A549 (cell line): ENCODE data around the gene CMBL. TPM values are rescaled to one million over a fixed set of nuclear protein-coding genes. Genes with fewer than 3 reads are reported as not detected.

ENCODE experiments used
- ATAC-seq, 2 experiments: fragments of 200-7000 bp in 1 of 2; fragments of >200 bp in 1 of 2; cut with Nextera tagmentation in 1 of 2; cut with Tn5 transposase in 1 of 2; 3 replicates each; pipeline versions ENCODE4 v1.8.0 to v1.9.1; 2018 to 2020; ENCODE audit warnings: mild to moderate bottlenecking in 1 of 2, moderate library complexity in 1 of 2
- CTCF ChIA-PET: fragments of 300-600 bp; sonication (Branson Sonifier 250); formaldehyde crosslinking; extraction: SDS; loops from one replicate; lab custom pipeline; 2021; ENCODE audit warnings: antibody characterized with exemption, inconsistent platforms; lab: Yijun Ruan, JAX
- POLR2A ChIA-PET: fragments of 350-600 bp; formaldehyde crosslinking; extraction: SDS; loops from one replicate; lab custom pipeline; 2021; ENCODE audit warnings: antibody characterized with exemption, inconsistent platforms; lab: Yijun Ruan, JAX
- DNase-seq, 2 experiments: peaks; one replicate each; pipeline versions ENCODE4 v3.0.0 to v3.0.0-alpha.2; 2011 to 2016; ENCODE audit warnings: low read depth in 1 of 2, low spot score in 1 of 2
- FAIRE-seq: peaks from 2 replicates; lab custom pipeline; 2011; peaks lifted over from hg19 to GRCh38; lab: Jason Lieb, UNC
- H3K27ac ChIP-seq, 2 experiments: fragments of >200 bp; sonication (Bioruptor Twin); formaldehyde crosslinking; 3 replicates each; pipeline ENCODE4 v1.5.1; 2016 to 2017
- H3K4me1 ChIP-seq: fragments of >200 bp; sonication (Bioruptor Twin); formaldehyde crosslinking; 3 replicates; pipeline ENCODE4 v1.6.1; 2016
- H3K4me2 ChIP-seq: fragments of >200 bp; sonication (Bioruptor Twin); formaldehyde crosslinking; 3 replicates; pipeline ENCODE4 v1.6.1; 2016
- H3K4me3 ChIP-seq: fragments of >200 bp; sonication (Bioruptor Twin); formaldehyde crosslinking; 3 replicates; pipeline ENCODE4 v1.5.1; 2016
- H3K9me3 ChIP-seq: fragments of >200 bp; sonication (Bioruptor Twin); formaldehyde crosslinking; 3 replicates; pipeline ENCODE4 v1.6.1; 2016
- CEBPB ChIP-seq, 2 experiments: fragments of >200 bp in 1 of 2; sonication (Bioruptor Twin) in 1 of 2; formaldehyde crosslinking in 1 of 2; IDR thresholded peaks; 2 replicates each; pipeline ENCODE4 v1.6.1; 2012 to 2016
- HDAC2 ChIP-seq: fragments of 200-600 bp; sonication (generic); IDR thresholded peaks from 2 replicates; pipeline ENCODE4 v1.6.1; 2016
- HOXA7 ChIP-seq: fragments of 250-450 bp; sonication (Bioruptor Pico); IDR thresholded peaks from 2 replicates; pipeline ENCODE4 v1.5.0; 2020; ENCODE audit warnings: mild to moderate bottlenecking, moderate library complexity
- HOXB13 ChIP-seq: fragments of 250-450 bp; sonication (Bioruptor Pico); IDR thresholded peaks from 2 replicates; pipeline ENCODE4 v1.5.0; 2020; ENCODE audit warnings: low read depth, mild to moderate bottlenecking, moderate library complexity
- JUNB ChIP-seq: fragments of >200 bp; sonication (Bioruptor Twin); formaldehyde crosslinking; IDR thresholded peaks from 2 replicates; pipeline ENCODE4 v1.6.1; 2016
- SMC3 ChIP-seq: fragments of >200 bp; sonication (Bioruptor Twin); formaldehyde crosslinking; IDR thresholded peaks from 3 replicates; pipeline ENCODE4 v1.6.1; 2018; ENCODE audit warnings: inconsistent platforms
- ZNF302 ChIP-seq: fragments of 250-450 bp; sonication (Bioruptor Pico); IDR thresholded peaks from 2 replicates; pipeline ENCODE4 v1.9.0; 2021; ENCODE audit warnings: inconsistent platforms, mild to moderate bottlenecking, moderate library complexity
- ZSCAN20 ChIP-seq: fragments of 250-450 bp; sonication (Bioruptor Pico); IDR thresholded peaks from 2 replicates; pipeline ENCODE4 v1.8.0; 2022; ENCODE audit warnings: mild to moderate bottlenecking, moderate library complexity
- WGBS: methylation state at CpG from one replicate; pipeline ENCODE4 v1.1.6; 2017; ENCODE audit errors: missing lambda C conversion rate; 5-methylcytosine and 5-hydroxymethylcytosine counted together
- polyA plus RNA-seq, 4 experiments: library from polyadenylated mRNA; depleted of rRNA in 3 of 4; stranded (reverse); fragments of >200 nt; fragmentation: RNase III in 1 of 4; extraction: RNeasy Plus Mini Kit Qiagen cat#74134 plus additional on column Dnase treatment in 1 of 4; gene quantifications; 2 replicates in 3 of 4; 3 replicates in 1 of 4; pipeline ENCODE4 v1.2.3, GENCODE V29; 2011 to 2017
- TF ChIP-seq, protein P1 (sequence below): fragments of >200 bp; sonication (Bioruptor Twin); formaldehyde crosslinking; IDR thresholded peaks from 3 replicates; pipeline ENCODE4 v1.5.1; 2016
- TF ChIP-seq, protein P2 (sequence below): fragments of >200 bp; sonication (Bioruptor Twin); formaldehyde crosslinking; IDR thresholded peaks from 2 replicates; pipeline ENCODE4 v1.6.1; 2016
- TF ChIP-seq, protein P3 (sequence below): fragments of 150-350 bp; IDR thresholded peaks from 2 replicates; pipeline ENCODE4 v1.6.1; 2014; ENCODE audit warnings: low read depth, mild to moderate bottlenecking, low read length
- TF ChIP-seq, protein P4 (sequence below): fragments of 450-650 bp; IDR thresholded peaks from 2 replicates; pipeline ENCODE4 v1.6.1; 2014; ENCODE audit warnings: antibody characterized with exemption
- TF ChIP-seq, protein P5 (sequence below): fragments of >200 bp; sonication (Bioruptor Twin); formaldehyde crosslinking; IDR thresholded peaks from 3 replicates; pipeline ENCODE4 v1.6.1; 2016

The CMBL gene
- polyA plus RNA-seq, 2 of the 4 experiments (the other 2 are of a cell fraction), result 23.5 to 32.6 TPM

DNA sequence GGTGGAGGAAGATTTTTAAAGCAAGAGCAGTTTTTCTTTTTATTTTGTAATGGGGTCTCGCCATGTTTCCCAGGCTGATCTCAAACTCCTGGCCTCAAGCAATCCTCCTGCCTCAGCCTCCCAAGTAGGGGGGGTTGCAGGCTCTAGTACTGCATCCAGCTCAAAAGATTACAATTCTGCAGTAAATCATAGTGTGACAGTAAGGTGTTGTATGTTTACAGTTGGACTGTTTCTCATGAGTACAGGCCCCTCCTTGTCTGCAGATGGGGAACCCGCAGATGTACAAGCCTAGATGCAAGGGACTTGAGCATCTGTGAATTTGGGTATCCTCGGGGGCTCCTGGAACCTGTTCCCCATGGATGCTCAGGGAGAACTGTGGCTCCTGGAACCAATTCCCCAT lies 54.3 kb downstream of the CMBL start (continued):
- TF ChIP-seq, protein P1, sequence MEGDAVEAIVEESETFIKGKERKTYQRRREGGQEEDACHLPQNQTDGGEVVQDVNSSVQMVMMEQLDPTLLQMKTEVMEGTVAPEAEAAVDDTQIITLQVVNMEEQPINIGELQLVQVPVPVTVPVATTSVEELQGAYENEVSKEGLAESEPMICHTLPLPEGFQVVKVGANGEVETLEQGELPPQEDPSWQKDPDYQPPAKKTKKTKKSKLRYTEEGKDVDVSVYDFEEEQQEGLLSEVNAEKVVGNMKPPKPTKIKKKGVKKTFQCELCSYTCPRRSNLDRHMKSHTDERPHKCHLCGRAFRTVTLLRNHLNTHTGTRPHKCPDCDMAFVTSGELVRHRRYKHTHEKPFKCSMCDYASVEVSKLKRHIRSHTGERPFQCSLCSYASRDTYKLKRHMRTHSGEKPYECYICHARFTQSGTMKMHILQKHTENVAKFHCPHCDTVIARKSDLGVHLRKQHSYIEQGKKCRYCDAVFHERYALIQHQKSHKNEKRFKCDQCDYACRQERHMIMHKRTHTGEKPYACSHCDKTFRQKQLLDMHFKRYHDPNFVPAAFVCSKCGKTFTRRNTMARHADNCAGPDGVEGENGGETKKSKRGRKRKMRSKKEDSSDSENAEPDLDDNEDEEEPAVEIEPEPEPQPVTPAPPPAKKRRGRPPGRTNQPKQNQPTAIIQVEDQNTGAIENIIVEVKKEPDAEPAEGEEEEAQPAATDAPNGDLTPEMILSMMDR, result no peak
- TF ChIP-seq, protein P2, sequence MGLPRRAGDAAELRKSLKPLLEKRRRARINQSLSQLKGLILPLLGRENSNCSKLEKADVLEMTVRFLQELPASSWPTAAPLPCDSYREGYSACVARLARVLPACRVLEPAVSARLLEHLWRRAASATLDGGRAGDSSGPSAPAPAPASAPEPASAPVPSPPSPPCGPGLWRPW, result no peak
- no peak for TF ChIP-seq ZSCAN20

DNA sequence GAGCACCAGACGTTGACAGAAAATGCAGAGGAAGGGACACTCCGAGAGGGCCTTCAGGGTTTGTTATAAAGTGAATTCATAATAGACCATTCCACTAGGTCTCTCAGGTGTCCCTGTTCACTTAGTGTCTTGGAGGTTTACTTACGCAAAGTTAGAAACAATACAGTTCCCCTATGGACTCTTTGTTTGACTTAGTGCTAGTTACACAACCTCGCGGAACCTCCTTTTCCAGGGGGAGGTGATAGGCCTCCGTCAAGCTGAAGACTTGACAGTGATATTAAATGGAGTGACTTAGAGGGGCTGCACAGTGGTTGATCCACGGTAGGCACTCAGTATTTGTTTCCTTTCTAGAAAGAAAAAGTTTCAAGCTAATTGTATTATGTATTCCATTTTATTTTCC lies 56.3 kb downstream of the CMBL start:
- Histone ChIP-seq H3K27ac (peak overlapping the region; percentile 88 to 98), H3K9me3 (no peaks in the 10 kb centered on the region), H3K4me2 (peak overlapping the region; percentile 97)
- no peak for DNase-seq
- FAIRE-seq, result no peak
- TF ChIP-seq CEBPB (IDR thresholded peaks at IDR 0.05), result 0 out of 4 replicates have a peak, but pooled peaks of 1 of the 2 experiments have one; percentile 11
- no peak for TF ChIP-seq SMC3
- TF ChIP-seq, protein P3, sequence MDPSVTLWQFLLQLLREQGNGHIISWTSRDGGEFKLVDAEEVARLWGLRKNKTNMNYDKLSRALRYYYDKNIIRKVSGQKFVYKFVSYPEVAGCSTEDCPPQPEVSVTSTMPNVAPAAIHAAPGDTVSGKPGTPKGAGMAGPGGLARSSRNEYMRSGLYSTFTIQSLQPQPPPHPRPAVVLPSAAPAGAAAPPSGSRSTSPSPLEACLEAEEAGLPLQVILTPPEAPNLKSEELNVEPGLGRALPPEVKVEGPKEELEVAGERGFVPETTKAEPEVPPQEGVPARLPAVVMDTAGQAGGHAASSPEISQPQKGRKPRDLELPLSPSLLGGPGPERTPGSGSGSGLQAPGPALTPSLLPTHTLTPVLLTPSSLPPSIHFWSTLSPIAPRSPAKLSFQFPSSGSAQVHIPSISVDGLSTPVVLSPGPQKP, result no peak
- TF ChIP-seq HDAC2, result no peak
- no peak for TF ChIP-seq HOXB13
- TF ChIP-seq HOXA7 (CRISPR knock-in tag), result no peak
- no peak for TF ChIP-seq ZNF302
- TF ChIP-seq JUNB, result no peak
- TF ChIP-seq, all 56 proteins: peak for 1
- H3K4me1 ChIP-seq, result peaks cover 31% of the 10 kb centered on the region
- ATAC-seq, result no peak
- CTCF ChIA-PET, result interaction anchor here (0.7 to 1.8 kb wide), 3 partner anchors 12 to 33 kb away, joined by 3 to 7 read pairs (median 4); no protein-coding TSS in a partner anchor
- POLR2A ChIA-PET, result interaction anchor here (0.5 to 3.6 kb wide), 3 partner anchors 8 to 74 kb away, joined by 3 to 29 read pairs (median 4); no protein-coding TSS in a partner anchor
- H3K4me3 ChIP-seq, result peak overlapping the region; percentile 87
- 4% methylated on average over 7 of the region's 7 CpGs for WGBS

DNA sequence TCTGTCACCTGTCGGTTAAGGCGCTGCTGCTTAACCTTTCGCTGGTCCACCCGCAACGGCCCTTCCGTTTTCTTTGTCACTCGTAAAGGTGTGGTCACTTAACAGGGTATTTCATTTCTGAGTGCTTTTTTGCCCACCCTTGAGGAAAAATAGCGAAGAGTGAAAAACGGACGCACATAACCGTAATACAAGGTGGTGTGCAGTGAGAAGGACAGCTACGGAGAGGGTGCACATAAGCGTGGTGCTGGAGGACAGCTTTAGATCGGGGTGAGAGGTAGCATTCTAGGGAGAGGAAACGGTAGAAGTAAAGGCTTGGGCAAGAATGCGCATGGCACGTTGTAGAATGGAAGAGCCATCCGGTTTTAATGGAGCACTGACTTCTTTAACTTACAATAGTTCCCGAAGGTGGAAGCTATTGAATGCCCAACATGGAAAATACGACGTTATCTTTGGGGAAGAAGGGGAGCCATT lies 56.9 kb downstream of the CMBL start:
- peaks cover 31% of the 10 kb centered on the region for H3K4me1 ChIP-seq
- ChIA-PET POLR2A (interaction anchor here (0.9 to 3.6 kb wide), 4 partner anchors 9 to 172 kb away, joined by 4 to 29 read pairs (median 10); partner anchors contain the start of gene MARCHF6), CTCF (interaction anchor here (1.8 kb wide), 1 partner anchor 12 kb away, joined by 7 read pairs; no protein-coding TSS in a partner anchor)
- peak in 1 of 2 experiments; percentile 10; a peak in 3 of 6 replicates for ATAC-seq
- TF ChIP-seq, protein P4, sequence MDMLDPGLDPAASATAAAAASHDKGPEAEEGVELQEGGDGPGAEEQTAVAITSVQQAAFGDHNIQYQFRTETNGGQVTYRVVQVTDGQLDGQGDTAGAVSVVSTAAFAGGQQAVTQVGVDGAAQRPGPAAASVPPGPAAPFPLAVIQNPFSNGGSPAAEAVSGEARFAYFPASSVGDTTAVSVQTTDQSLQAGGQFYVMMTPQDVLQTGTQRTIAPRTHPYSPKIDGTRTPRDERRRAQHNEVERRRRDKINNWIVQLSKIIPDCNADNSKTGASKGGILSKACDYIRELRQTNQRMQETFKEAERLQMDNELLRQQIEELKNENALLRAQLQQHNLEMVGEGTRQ, result no peak
- TF ChIP-seq SMC3, result no peak
- TF ChIP-seq, protein P5, sequence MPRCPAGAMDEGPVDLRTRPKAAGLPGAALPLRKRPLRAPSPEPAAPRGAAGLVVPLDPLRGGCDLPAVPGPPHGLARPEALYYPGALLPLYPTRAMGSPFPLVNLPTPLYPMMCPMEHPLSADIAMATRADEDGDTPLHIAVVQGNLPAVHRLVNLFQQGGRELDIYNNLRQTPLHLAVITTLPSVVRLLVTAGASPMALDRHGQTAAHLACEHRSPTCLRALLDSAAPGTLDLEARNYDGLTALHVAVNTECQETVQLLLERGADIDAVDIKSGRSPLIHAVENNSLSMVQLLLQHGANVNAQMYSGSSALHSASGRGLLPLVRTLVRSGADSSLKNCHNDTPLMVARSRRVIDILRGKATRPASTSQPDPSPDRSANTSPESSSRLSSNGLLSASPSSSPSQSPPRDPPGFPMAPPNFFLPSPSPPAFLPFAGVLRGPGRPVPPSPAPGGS, result no peak
- peak overlapping the region; percentile 88 to 98 for H3K27ac ChIP-seq
- no peak for DNase-seq
- no peak for FAIRE-seq
- peak overlapping the region; percentile 87 for H3K4me3 ChIP-seq
- H3K9me3 ChIP-seq, result no peaks in the 10 kb centered on the region
- 3% methylated on average over 21 of the region's 21 CpGs for WGBS
- peak overlapping the region; percentile 97 for H3K4me2 ChIP-seq
